Transverse colon (tissue), 4 donors: ENCODE data around the gene RNU6-1. TPM values are rescaled to one million over a fixed set of nuclear protein-coding genes. Genes with fewer than 3 reads are reported as not detected.
A peak's percentile ranks its signal among the peaks of the same experiment; 100 is the strongest.

Experiments used
- DNase-seq: peaks from one replicate; pipeline ENCODE4 v3.0.0-alpha.2; 2019
- H3K27ac ChIP-seq, 4 donors: fragments of 200-600 bp; sonication (generic); 2 replicates each; pipeline ENCODE4 v1.5.1; 2016 to 2018; ENCODE audit warnings: inconsistent platforms in 4 of 4
- H3K27me3 ChIP-seq: fragments of 200-600 bp; sonication (generic); 2 replicates; pipeline ENCODE4 v1.5.1; 2017; ENCODE audit warnings: inconsistent platforms
- H3K36me3 ChIP-seq, 4 donors: fragments of 200-600 bp; sonication (generic); 2 replicates each; pipeline ENCODE4 v1.5.1; 2017 to 2019; ENCODE audit warnings: inconsistent platforms in 4 of 4
- H3K4me1 ChIP-seq, 4 donors: fragments of 200-600 bp; sonication (generic); 2 replicates each; pipeline ENCODE4 v1.5.1; 2017 to 2020; ENCODE audit warnings: inconsistent platforms in 4 of 4
- H3K4me3 ChIP-seq, 4 donors: fragments of 200-600 bp; sonication (generic); 1 replicate in 1 of 4; 2 replicates in 3 of 4; pipeline versions ENCODE4 v1.5.1 to v1.6.1; 2017 to 2019; ENCODE audit warnings: inconsistent platforms in 4 of 4
- H3K9me3 ChIP-seq, 2 donors: fragments of 200-600 bp; sonication (generic); 2 replicates each; pipeline ENCODE4 v1.5.1; 2017 to 2019; ENCODE audit warnings: inconsistent platforms in 2 of 2
- EP300 ChIP-seq: sonication (generic); formaldehyde crosslinking; IDR thresholded peaks from one replicate; pipeline ENCODE4 v1.6.1; 2017; ENCODE audit warnings: antibody characterized with exemption, low read depth
- POLR2A ChIP-seq: fragments of 450-650 bp; IDR thresholded peaks from one replicate; pipeline ENCODE4 v1.6.1; 2016; ENCODE audit warnings: antibody characterized with exemption, mild to moderate bottlenecking, moderate library complexity
- POLR2AphosphoS5 ChIP-seq, 3 donors: sonication (generic); formaldehyde crosslinking; IDR thresholded peaks; one replicate each; pipeline ENCODE4 v1.6.1; 2016; ENCODE audit warnings: antibody characterized with exemption in 3 of 3
- WGBS, 2 donors: methylation state at CpG; one replicate each; pipeline ENCODE4 v1.1.5; 2018; ENCODE audit warnings: low coverage in 1 of 2; 5-methylcytosine and 5-hydroxymethylcytosine counted together
- in situ Hi-C, 4 donors: fragments of 200-750 bp; cut with MboI; loops; one replicate each; pipeline versions ENCODE4 v1.15.0 to v1.15.1; 2017; ENCODE audit warnings: low sequenced_read_pairs in 3 of 4, low pct_ligation_motif_present in 1 of 4, low pct_unique_long_range_greater_than_20kb in 1 of 4
- intact Hi-C: fragments of 100-400 bp; cut with DNase I; formaldehyde crosslinking; loops from one replicate; pipeline ENCODE4 v1.15.1; 2023; ENCODE audit warnings: low total_unique reads
- total RNA-seq, 4 donors: library from RNA; depleted of rRNA; stranded (reverse); fragments of >200 nt; gene quantifications; one replicate each; pipeline ENCODE4 v1.1.0, GENCODE V29; 2016
- TF ChIP-seq, protein P1 (sequence below), 5 experiments: fragments of 200-600 bp in 3 of 5; fragments of 450-650 bp in 2 of 5; sonication (generic) in 3 of 5; IDR thresholded peaks; 1 replicate in 2 of 5; 2 replicates in 3 of 5; pipeline ENCODE4 v1.5.1; 2016 to 2017; ENCODE audit warnings: antibody characterized with exemption in 5 of 5, inconsistent platforms in 3 of 5, mild to moderate bottlenecking in 2 of 5, moderate library complexity in 1 of 5

RNU6-1 gene
- total RNA-seq, 4 donors from 2014 or later = not detected

DNA sequence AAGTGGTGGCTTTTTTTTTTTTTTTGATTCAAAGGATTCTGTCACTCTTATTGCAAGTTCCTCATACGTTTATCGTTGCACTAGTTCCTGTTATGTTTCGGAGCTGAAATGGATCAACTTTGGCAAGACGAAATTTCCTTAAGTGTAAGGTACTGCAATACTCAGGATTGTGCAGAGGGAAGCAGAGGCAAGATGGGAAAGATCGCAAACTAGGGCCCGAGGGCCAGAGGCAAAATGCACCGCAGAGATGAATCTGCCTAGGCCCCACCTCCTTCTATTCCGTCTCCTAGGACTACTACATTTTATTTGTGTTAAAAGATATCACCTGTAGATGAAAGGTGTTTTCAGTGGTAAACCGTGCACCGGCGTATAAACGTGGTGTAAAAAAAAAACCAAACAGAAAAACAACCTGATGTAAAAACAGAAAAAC, 331 bp downstream of the RNU6-1 start:
- Histone ChIP-seq H3K27ac (peak overlapping the region; percentile 97 to 100 (median 98)), H3K27me3 (peaks cover 18% of the 10 kb centered on the region), H3K9me3 (no peaks in the 10 kb centered on the region), H3K36me3 (no peaks in the 10 kb centered on the region), H3K4me3 (peak overlapping the region; percentile 13 to 94 (median 84)), H3K4me1 (peaks cover 18 to 41% (median 35%) of the 10 kb centered on the region in 4 donors)
- in situ Hi-C loops (loop anchor here (10.0 to 25.0 kb wide), 5 partner anchors 325 to 902 kb away; no protein-coding TSS in a partner anchor), intact Hi-C loops (loop anchor here (10.0 kb wide), 1 partner anchor 375 kb away; no protein-coding TSS in a partner anchor)
- WGBS, 2 donors = 0 to 1% methylated on average over 3 to 12 of the region's 12 CpGs
- DNase-seq = no peak
- TF ChIP-seq POLR2AphosphoS5 (IDR thresholded peaks at IDR 0.05) = no peak
- TF ChIP-seq EP300 = no peak
- TF ChIP-seq POLR2A = no peak
- TF ChIP-seq, protein P1, sequence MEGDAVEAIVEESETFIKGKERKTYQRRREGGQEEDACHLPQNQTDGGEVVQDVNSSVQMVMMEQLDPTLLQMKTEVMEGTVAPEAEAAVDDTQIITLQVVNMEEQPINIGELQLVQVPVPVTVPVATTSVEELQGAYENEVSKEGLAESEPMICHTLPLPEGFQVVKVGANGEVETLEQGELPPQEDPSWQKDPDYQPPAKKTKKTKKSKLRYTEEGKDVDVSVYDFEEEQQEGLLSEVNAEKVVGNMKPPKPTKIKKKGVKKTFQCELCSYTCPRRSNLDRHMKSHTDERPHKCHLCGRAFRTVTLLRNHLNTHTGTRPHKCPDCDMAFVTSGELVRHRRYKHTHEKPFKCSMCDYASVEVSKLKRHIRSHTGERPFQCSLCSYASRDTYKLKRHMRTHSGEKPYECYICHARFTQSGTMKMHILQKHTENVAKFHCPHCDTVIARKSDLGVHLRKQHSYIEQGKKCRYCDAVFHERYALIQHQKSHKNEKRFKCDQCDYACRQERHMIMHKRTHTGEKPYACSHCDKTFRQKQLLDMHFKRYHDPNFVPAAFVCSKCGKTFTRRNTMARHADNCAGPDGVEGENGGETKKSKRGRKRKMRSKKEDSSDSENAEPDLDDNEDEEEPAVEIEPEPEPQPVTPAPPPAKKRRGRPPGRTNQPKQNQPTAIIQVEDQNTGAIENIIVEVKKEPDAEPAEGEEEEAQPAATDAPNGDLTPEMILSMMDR (IDR thresholded peaks at IDR 0.05) = no peak

DNA sequence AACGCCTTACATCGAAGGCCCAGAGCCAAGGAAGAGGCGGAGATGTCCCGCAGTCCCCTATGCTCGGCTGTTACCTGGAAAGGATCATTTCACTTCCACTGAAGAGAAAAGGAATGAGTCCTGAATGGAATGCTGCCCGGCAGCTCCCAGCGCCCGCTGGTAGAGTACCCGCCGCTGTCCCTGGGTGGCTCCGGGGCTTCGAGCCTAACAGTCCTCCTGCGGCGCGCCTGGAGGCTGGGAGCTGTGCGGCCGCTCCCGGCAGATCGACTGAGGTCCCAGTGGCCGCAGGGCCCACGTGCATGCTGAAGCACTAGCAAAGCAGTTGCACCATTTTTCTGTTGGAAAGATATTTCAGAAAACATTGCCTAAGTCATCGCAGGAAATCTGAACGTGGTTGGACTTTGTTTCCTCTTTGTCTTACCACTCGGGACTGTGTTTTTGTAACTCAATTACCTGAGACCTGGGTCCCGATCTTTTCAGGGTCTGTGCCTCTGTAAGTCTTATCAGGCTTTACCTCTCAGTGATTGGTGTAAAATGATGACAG, 984 bp downstream of the RNU6-1 start:
- H3K27me3 ChIP-seq = peaks cover 24% of the 10 kb centered on the region
- intact Hi-C loops (loop anchor here (10.0 kb wide), 1 partner anchor 374 kb away; no protein-coding TSS in a partner anchor), in situ Hi-C loops (loop anchor here (10.0 to 25.0 kb wide), 5 partner anchors 324 to 902 kb away; no protein-coding TSS in a partner anchor)
- DNase-seq = peak; percentile 65
- peak overlapping the region; percentile 97 to 100 (median 98) for H3K27ac ChIP-seq
- H3K36me3 ChIP-seq = no peaks in the 10 kb centered on the region
- peak overlapping the region; percentile 6 to 94 (median 84) for H3K4me3 ChIP-seq
- H3K4me1 ChIP-seq = peaks cover 24 to 47% (median 41%) of the 10 kb centered on the region in 4 donors
- TF ChIP-seq POLR2A = no peak
- TF ChIP-seq, protein P1 (IDR thresholded peaks at IDR 0.05) = peak in 3 of 5 experiments; percentile 6 to 33 (median 33)
- WGBS, 2 donors = 0 to 23% methylated on average over 3 to 25 of the region's 25 CpGs
- H3K9me3 ChIP-seq = no peaks in the 10 kb centered on the region

DNA sequence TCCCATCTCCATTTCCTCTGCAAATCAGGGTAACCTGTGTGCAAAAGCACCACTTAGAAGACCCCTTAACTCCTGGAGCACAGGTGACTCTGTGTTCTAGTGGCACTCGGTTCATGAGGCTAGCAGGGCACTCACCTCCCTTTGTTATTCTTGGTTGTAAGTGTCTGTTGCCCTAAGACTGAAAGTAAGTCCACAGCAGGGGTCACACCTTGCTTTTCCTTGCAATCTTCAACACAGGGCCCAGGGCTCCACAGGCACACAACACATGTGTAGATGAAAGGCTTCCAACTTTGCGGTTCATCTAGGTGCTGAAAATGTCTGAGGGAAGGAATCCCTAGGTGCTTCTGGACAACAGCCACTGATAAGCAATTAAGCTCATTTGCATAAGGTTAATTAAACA, 2.9 kb downstream of the RNU6-1 start:
- Histone ChIP-seq H3K27ac (no peak overlapping the region), H3K4me1 (peaks cover 29 to 64% (median 56%) of the 10 kb centered on the region in 4 donors), H3K4me3 (no peak overlapping the region), H3K27me3 (peaks cover 43% of the 10 kb centered on the region), H3K9me3 (no peaks in the 10 kb centered on the region), H3K36me3 (no peaks in the 10 kb centered on the region)
- in situ Hi-C loops = loop anchor here (10.0 to 25.0 kb wide), 5 partner anchors 322 to 900 kb away; no protein-coding TSS in a partner anchor
- intact Hi-C loops = loop anchor here (10.0 kb wide), 1 partner anchor 372 kb away; no protein-coding TSS in a partner anchor
- WGBS, 2 donors = 57% methylated on average over 2 of the region's 2 CpGs; no CpG with 5 or more reads in 1 of the 2 donors
- TF ChIP-seq POLR2A (no peak), POLR2AphosphoS5 (IDR thresholded peaks at IDR 0.05) (no peak), EP300 (no peak)
- TF ChIP-seq, protein P1 (IDR thresholded peaks at IDR 0.05) = no peak
- DNase-seq = no peak

DNA sequence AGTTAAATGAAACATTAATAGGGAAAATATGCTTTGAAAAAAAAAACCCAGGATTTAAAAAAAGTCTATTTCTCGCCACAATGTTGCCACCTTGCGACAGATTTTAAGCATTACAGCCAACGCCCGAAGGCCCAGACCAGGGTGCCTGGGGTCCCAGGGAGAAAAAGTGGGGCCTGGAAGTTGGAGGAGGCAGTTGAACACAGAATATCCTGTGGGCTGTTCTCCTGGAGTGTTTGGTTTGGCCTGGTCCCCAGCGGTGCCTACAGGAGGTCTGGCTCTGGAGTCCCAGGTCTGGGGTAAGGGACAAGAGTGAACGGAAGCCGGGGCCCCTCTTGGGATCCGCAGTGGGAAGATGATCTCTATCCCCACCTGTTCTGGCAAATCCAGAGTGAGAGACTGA, 3.4 kb downstream of the RNU6-1 start:
- in situ Hi-C loops = loop anchor here (10.0 to 25.0 kb wide), 5 partner anchors 322 to 899 kb away; no protein-coding TSS in a partner anchor

More for the DNA sequence above, 3.4 kb downstream of the RNU6-1 start:
- no peak overlapping the region for H3K27ac ChIP-seq
- H3K4me3 ChIP-seq = peak overlapping the region in 3 of 4 donors; percentile 16 to 41 (median 30)
- H3K27me3 ChIP-seq = peaks cover 48% of the 10 kb centered on the region
- peak; percentile 62 for DNase-seq
- intact Hi-C loops = loop anchor here (10.0 kb wide), 1 partner anchor 372 kb away; no protein-coding TSS in a partner anchor
- 0 to 39% methylated on average over 3 to 8 of the region's 8 CpGs for WGBS, 2 donors
- no peak for TF ChIP-seq POLR2AphosphoS5 (IDR thresholded peaks at IDR 0.05)
- TF ChIP-seq EP300 = no peak
- TF ChIP-seq POLR2A = no peak
- TF ChIP-seq, protein P1 (IDR thresholded peaks at IDR 0.05) = peak; percentile 78 to 92 (median 87)
- no peaks in the 10 kb centered on the region for H3K36me3 ChIP-seq
- peaks cover 29 to 63% (median 55%) of the 10 kb centered on the region in 4 donors for H3K4me1 ChIP-seq
- H3K9me3 ChIP-seq = no peaks in the 10 kb centered on the region
